Tibial nerve (tissue), 4 donors: Measurements from ENCODE around the gene C9orf72. TPM values are rescaled to one million over a fixed set of nuclear protein-coding genes. Genes with fewer than 3 reads are reported as not detected.
A peak's percentile ranks its signal among the peaks of the same experiment; 100 is the strongest.

ENCODE experiments used
- DNase-seq, 2 donors: peaks; one replicate each; pipeline ENCODE4 v3.0.0-alpha.2; 2019; ENCODE audit warnings: low spot score in 2 of 2
- H3K27ac ChIP-seq, 4 donors: fragments of 200-600 bp; sonication (generic) in 3 of 4; one replicate each; pipeline ENCODE4 v1.5.1; 2017 to 2019; ENCODE audit warnings: mild to moderate bottlenecking in 1 of 4
- H3K27me3 ChIP-seq, 2 donors: fragments of 200-600 bp; sonication (generic) in 1 of 2; one replicate each; pipeline versions ENCODE4 v1.5.1 to v1.6.0; 2017 to 2019
- H3K36me3 ChIP-seq, 3 donors: fragments of 200-600 bp; sonication (generic); one replicate each; pipeline ENCODE4 v1.5.1; 2018 to 2019
- H3K4me1 ChIP-seq, 4 donors: fragments of 200-600 bp; sonication (generic) in 3 of 4; one replicate each; pipeline ENCODE4 v1.5.1; 2017 to 2019
- H3K4me3 ChIP-seq, 4 donors: fragments of 200-600 bp; sonication (generic) in 3 of 4; one replicate each; pipeline ENCODE4 v1.5.1; 2017 to 2019; ENCODE audit warnings: mild to moderate bottlenecking in 1 of 4, moderate library complexity in 1 of 4
- H3K9me3 ChIP-seq, 4 donors: fragments of 200-600 bp; sonication (generic) in 3 of 4; one replicate each; pipeline ENCODE4 v1.5.1; 2017 to 2019
- CTCF ChIP-seq, 5 experiments: fragments of 200-600 bp in 3 of 5; fragments of 450-650 bp in 2 of 5; sonication (generic) in 3 of 5; IDR thresholded peaks; one replicate each; pipeline ENCODE4 v1.5.1; 2016 to 2019; ENCODE audit warnings: antibody characterized with exemption in 5 of 5, mild to moderate bottlenecking in 3 of 5, moderate library complexity in 2 of 5
- EP300 ChIP-seq, 2 donors: sonication (generic); formaldehyde crosslinking; IDR thresholded peaks; one replicate each; pipeline ENCODE4 v1.6.1; 2017; ENCODE audit warnings: antibody characterized with exemption in 2 of 2, mild to moderate bottlenecking in 1 of 2
- POLR2A ChIP-seq, 2 donors: fragments of 450-650 bp; IDR thresholded peaks; one replicate each; pipeline ENCODE4 v1.6.1; 2017; ENCODE audit warnings: antibody characterized with exemption in 2 of 2, mild to moderate bottlenecking in 2 of 2, moderate library complexity in 2 of 2
- whole genome bisulfite sequencing, 2 donors: methylation state at CpG; one replicate each; pipeline ENCODE4 v1.1.5; 2018; 5-methylcytosine and 5-hydroxymethylcytosine counted together
- total RNA-seq, 4 donors: library from RNA; depleted of rRNA; stranded (reverse); fragments of >200 nt; gene quantifications; one replicate each; pipeline ENCODE4 v1.1.0, GENCODE V29; 2016

Gene C9orf72
- total RNA-seq, 4 donors from 2014 or later = 19.0 to 23.8 (median 20.7) TPM

GRCh38 chr9:27539479-27540441, 33.5 kb downstream of the C9orf72 start:
- Histone ChIP-seq H3K9me3 (no peaks in the 10 kb centered on the region), H3K27ac (peak overlapping the region; percentile 51 to 90 (median 70)), H3K36me3 (peaks cover 0 to 12% (median 0%) of the 10 kb centered on the region in 3 donors), H3K4me3 (no peak overlapping the region), H3K27me3 (no peaks in the 10 kb centered on the region), H3K4me1 (peaks cover 0 to 53% (median 8%) of the 10 kb centered on the region in 4 donors)
- peak in 1 of 2 donors; percentile 45 for DNase-seq
- WGBS, 2 donors = 57 to 65% methylated on average over 5 of the region's 5 CpGs
- TF ChIP-seq POLR2A (IDR thresholded peaks at IDR 0.05) (no peak), EP300 (IDR thresholded peaks at IDR 0.05) (peak; percentile 94 to 95)

- 90 to 95% methylated on average over 3 of the region's 3 CpGs for WGBS, 2 donors
Measured at GRCh38 chr9:27538647-27539046, 34.6 kb downstream of the C9orf72 start.

DNA sequence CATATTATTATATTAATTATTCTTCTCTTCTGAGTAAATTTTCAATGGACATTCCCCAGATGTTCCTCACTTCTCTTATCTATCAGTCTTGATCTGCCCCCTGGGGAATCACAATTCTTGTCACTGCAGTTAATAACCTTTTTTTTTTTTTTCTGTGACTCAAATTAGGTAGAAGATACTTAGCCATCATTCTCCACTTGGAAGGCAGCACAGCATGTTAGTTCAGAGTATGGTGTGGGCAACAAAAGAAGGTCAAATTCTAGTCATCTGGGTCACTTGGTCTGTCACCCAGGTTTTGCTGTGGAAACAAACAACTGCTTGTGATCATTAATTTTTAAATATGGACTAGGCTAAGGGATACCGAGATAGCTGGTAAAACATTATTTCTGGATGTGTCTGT, 35.5 kb downstream of the C9orf72 start:
- no peak for DNase-seq
- H3K9me3 ChIP-seq = no peaks in the 10 kb centered on the region
- peaks cover 0 to 5% (median 0%) of the 10 kb centered on the region in 3 donors for H3K36me3 ChIP-seq
- no peaks in the 10 kb centered on the region for H3K27me3 ChIP-seq
- WGBS, 2 donors = 65 to 86% methylated on average over 1 of the region's 1 CpG
- TF ChIP-seq EP300 (IDR thresholded peaks at IDR 0.05) (no peak), POLR2A (IDR thresholded peaks at IDR 0.05) (no peak), CTCF (IDR thresholded peaks at IDR 0.05) (no peak)
- peaks cover 0 to 70% (median 11%) of the 10 kb centered on the region in 4 donors for H3K4me1 ChIP-seq
- no peak overlapping the region for H3K4me3 ChIP-seq
- peak overlapping the region in 1 of 4 donors; percentile 36 for H3K27ac ChIP-seq

More at GRCh38 chr9:27538647-27539046, 34.6 kb downstream of the C9orf72 start:
- TF ChIP-seq EP300 (IDR thresholded peaks at IDR 0.05) (no peak), CTCF (IDR thresholded peaks at IDR 0.05) (no peak), POLR2A (IDR thresholded peaks at IDR 0.05) (no peak)
- H3K27ac ChIP-seq = peak overlapping the region in 1 of 4 donors; percentile 90
- H3K27me3 ChIP-seq = no peaks in the 10 kb centered on the region
- H3K36me3 ChIP-seq = peaks cover 0 to 5% (median 0%) of the 10 kb centered on the region in 3 donors
- no peak for DNase-seq
- H3K9me3 ChIP-seq = no peaks in the 10 kb centered on the region
- H3K4me3 ChIP-seq = no peak overlapping the region
- H3K4me1 ChIP-seq = peaks cover 0 to 63% (median 11%) of the 10 kb centered on the region in 4 donors

DNA sequence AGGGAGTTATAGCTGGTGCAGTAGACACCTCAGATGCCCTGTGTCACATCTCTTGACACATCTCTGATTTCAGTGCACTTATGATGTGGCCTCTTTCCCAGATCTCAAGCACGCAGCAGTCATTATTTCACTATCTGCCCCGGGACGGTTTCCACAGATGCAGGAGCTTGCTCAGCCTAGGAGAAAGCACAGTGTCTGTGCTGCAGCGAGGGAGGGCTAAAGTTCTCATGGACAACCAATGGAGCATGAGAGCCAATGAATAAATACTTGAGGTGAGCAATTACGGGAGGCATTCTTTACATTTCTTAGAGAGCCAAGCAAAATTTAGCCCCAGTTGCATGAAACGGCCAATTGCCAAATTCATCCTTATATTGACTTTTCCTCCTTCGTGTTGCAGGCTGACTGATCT, 36.2 kb downstream of the C9orf72 start:
- Histone ChIP-seq H3K4me1 (peaks cover 0 to 67% (median 11%) of the 10 kb centered on the region in 4 donors), H3K27ac (peak overlapping the region in 1 of 4 donors; percentile 36), H3K27me3 (no peaks in the 10 kb centered on the region)

DNA sequence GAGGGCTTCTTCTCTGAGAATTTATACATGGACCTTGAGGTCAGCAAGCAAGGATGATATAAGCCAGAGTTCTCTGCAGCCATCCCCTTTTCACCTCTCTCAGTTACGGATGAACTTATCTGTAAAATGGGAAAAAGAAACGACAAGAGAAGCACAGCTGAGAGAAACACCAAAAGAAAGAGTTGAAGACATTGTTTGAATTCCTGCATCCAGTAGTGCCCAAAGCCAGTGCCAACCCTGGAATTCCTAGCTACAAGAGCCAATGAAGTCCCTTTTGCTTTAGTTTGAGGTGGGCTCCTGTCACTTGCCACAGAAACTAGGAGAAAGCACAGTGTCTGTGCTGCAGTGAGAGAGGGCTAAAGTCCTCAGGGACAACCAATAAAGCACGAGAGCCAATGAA, 37.1 kb downstream of the C9orf72 start:
- H3K36me3 ChIP-seq = peaks cover 0 to 5% (median 0%) of the 10 kb centered on the region in 3 donors
- H3K27ac ChIP-seq = peak overlapping the region in 1 of 4 donors; percentile 81
- peaks cover 0 to 58% (median 11%) of the 10 kb centered on the region in 4 donors for H3K4me1 ChIP-seq
- TF ChIP-seq EP300 (IDR thresholded peaks at IDR 0.05) (no peak), POLR2A (IDR thresholded peaks at IDR 0.05) (no peak), CTCF (IDR thresholded peaks at IDR 0.05) (no peak)
- no peaks in the 10 kb centered on the region for H3K9me3 ChIP-seq
- no peak overlapping the region for H3K4me3 ChIP-seq
- no peaks in the 10 kb centered on the region for H3K27me3 ChIP-seq
- WGBS, 2 donors = 73 to 78% methylated on average over 3 of the region's 3 CpGs
- DNase-seq = no peak

More for the DNA sequence above, 36.2 kb downstream of the C9orf72 start:
- no peak for TF ChIP-seq CTCF (IDR thresholded peaks at IDR 0.05)
- 80 to 81% methylated on average over 7 of the region's 7 CpGs for WGBS, 2 donors
- Histone ChIP-seq H3K4me3 (no peak overlapping the region), H3K9me3 (no peaks in the 10 kb centered on the region), H3K36me3 (peaks cover 0 to 5% (median 0%) of the 10 kb centered on the region in 3 donors)
- DNase-seq = no peak
